Activated CD4-positive, alpha-beta memory T cell treated with anti-CD3 and anti-CD28 coated beads, Interleukin-2, amount 10 ng/mL, durations not matched to agents 7 days and 5 days (primary cell): ENCODE measurements around the gene UCHL5. TPM values are rescaled to one million over a fixed set of nuclear protein-coding genes. Genes with fewer than 3 reads are reported as not detected.

ENCODE experiments used
- CTCF ChIA-PET: fragments of 350-600 bp; sonication (Branson Sonifier 250); formaldehyde crosslinking; loops from one replicate; lab custom pipeline; 2021; ENCODE audit warnings: antibody characterized with exemption, inconsistent platforms; lab: Charles Lee
- POLR2A ChIA-PET: fragments of 350-600 bp; sonication (Branson Sonifier 250); formaldehyde crosslinking; loops from one replicate; lab custom pipeline; 2021; ENCODE audit warnings: antibody characterized with exemption; lab: Charles Lee
- DNase-seq: peaks from one replicate; pipeline ENCODE4 v3.0.0-alpha.2; 2020
- H3K27ac Mint-ChIP-seq: one replicate; pipeline ENCODE4 v1.8.0; 2021; ENCODE audit warnings: mild to moderate bottlenecking, mixed read lengths
- H3K27me3 Mint-ChIP-seq: one replicate; pipeline ENCODE4 v1.8.0; 2021; ENCODE audit warnings: mixed read lengths
- H3K36me3 Mint-ChIP-seq: one replicate; pipeline ENCODE4 v1.8.0; 2021; ENCODE audit warnings: low read depth, mixed read lengths
- H3K4me1 Mint-ChIP-seq: one replicate; pipeline ENCODE4 v1.8.0; 2021; ENCODE audit warnings: mixed read lengths
- H3K4me3 Mint-ChIP-seq: one replicate; pipeline ENCODE4 v1.8.0; 2021; ENCODE audit warnings: mild to moderate bottlenecking, mixed read lengths
- H3K9me3 Mint-ChIP-seq: one replicate; pipeline ENCODE4 v1.8.0; 2021; ENCODE audit warnings: mixed read lengths
- total RNA-seq, 2 experiments: library from RNA; stranded (reverse); gene quantifications; one replicate each; pipeline ENCODE4 v1.2.3, GENCODE V29; 2021

The UCHL5 gene
- total RNA-seq, 2 experiments from 2014 or later: 44.8 to 45.4 TPM

DNA sequence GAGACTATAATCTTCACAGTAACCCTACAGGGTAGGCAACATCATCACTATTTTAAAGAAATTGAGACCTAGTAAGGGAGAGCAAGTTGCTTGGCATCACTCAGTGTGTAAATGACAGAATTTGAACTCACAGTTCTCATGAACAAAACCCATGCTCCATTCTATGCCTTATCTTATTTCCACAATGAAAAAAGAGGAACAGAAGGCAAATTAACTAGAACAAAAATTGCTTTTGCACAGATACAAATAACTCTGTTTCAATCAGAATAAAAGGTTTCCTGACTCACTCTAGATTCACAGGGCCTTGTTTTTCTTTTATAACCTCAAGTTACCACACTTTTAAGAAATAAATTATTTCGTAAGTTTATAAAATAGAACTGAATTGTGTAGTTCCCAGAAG, 90.1 kb downstream of the UCHL5 start:
- H3K27me3 Mint-ChIP-seq: no peaks in the 10 kb centered on the region
- ChIA-PET POLR2A (no interaction called here), CTCF (no interaction called here)
- no peaks in the 10 kb centered on the region for H3K36me3 Mint-ChIP-seq
- no peaks in the 10 kb centered on the region for H3K4me1 Mint-ChIP-seq
- no peak overlapping the region for H3K27ac Mint-ChIP-seq
- no peak overlapping the region for H3K4me3 Mint-ChIP-seq
- H3K9me3 Mint-ChIP-seq: peaks cover 2% of the 10 kb centered on the region
- no peak for DNase-seq

DNA sequence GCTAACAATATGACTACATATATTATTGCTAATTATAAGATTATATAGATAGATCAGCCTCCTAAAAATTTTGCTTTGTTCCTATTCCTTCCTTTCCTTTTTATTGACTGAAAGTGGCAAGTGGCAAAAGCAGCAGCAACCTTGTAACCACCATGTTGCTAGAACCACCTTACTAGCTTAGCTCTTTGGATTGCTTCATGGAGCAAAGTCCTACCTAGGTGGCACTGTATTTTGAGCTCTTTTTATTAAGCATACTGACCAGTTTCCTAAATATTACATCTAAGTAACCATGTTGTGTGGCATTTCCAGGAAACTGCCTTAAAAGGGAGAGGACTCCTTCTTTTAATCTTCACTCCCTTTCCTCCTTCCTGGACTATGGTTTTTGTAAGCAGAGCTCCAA, 90.8 kb downstream of the UCHL5 start:
- ChIA-PET POLR2A (no interaction called here), CTCF (interaction anchor here (1.0 kb wide), 1 partner anchor 642 kb away, joined by 3 read pairs; no protein-coding TSS in a partner anchor)
- H3K36me3 Mint-ChIP-seq: no peaks in the 10 kb centered on the region
- no peak for DNase-seq
- H3K4me3 Mint-ChIP-seq: no peak overlapping the region
- H3K9me3 Mint-ChIP-seq: peaks cover 2% of the 10 kb centered on the region
- H3K27ac Mint-ChIP-seq: no peak overlapping the region
- no peaks in the 10 kb centered on the region for H3K4me1 Mint-ChIP-seq
- H3K27me3 Mint-ChIP-seq: no peaks in the 10 kb centered on the region

DNA sequence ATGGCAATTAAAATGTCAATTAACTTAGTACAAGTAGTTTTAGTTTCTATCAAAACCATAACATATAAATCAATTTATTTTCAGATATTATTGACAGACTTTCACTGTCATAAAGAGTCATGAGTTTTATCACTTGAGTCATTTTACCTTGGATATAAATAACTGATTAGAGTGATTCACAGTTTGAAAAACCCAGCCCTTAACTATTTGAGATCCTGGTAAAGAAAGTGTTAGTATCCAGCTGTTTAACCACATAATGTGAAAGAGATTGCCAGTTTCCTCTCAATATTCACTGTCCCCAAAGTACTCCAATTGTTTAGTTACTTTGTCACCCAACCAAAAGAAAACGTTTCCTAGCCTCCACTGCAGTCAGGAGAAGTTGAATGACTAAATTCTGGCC, 91.3 kb downstream of the UCHL5 start:
- H3K27ac Mint-ChIP-seq: no peak overlapping the region
- ChIA-PET POLR2A (no interaction called here), CTCF (interaction anchor here (1.0 kb wide), 1 partner anchor 641 kb away, joined by 3 read pairs; no protein-coding TSS in a partner anchor)
- peaks cover 2% of the 10 kb centered on the region for H3K9me3 Mint-ChIP-seq
- no peaks in the 10 kb centered on the region for H3K36me3 Mint-ChIP-seq
- H3K4me1 Mint-ChIP-seq: peaks cover under 1% of the 10 kb centered on the region
- DNase-seq: no peak
- H3K27me3 Mint-ChIP-seq: no peaks in the 10 kb centered on the region
- no peak overlapping the region for H3K4me3 Mint-ChIP-seq

DNA sequence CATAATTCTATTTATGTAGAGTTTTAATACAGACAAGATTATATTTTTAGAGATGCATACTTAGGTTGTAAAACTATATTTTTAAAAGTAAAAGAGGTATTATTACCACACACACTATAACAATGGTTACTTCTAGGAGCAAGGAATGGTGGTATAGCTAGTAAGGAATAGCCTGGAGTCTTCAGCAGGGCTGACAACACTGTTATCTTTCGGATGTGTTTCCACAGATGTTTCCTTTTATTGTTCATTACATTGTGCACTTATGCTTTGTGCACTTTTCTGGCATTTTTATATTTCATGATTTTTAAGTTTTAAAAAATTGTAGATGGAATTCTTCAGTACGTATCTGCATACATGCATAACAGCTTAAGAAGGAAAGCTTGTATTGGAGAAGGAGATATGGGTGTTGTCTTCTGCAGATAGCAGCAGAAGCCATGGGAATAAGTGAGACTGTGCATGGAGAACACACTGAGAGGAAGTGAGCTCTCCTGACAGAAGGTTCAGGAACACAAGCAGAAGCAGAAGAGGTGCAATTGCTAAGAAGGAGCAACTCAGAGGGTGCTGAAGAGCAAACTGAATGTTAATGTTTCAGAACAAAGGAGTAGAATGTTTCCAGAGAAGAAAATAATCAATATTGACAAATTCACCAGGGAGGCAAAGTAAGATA, 91.8 kb downstream of the UCHL5 start:
- no peak for DNase-seq
- peaks cover 2% of the 10 kb centered on the region for H3K9me3 Mint-ChIP-seq
- CTCF ChIA-PET: no interaction called here
- H3K4me3 Mint-ChIP-seq: no peak overlapping the region
- no peak overlapping the region for H3K27ac Mint-ChIP-seq
- POLR2A ChIA-PET: no interaction called here
- H3K36me3 Mint-ChIP-seq: no peaks in the 10 kb centered on the region
- peaks cover 3% of the 10 kb centered on the region for H3K4me1 Mint-ChIP-seq
- no peaks in the 10 kb centered on the region for H3K27me3 Mint-ChIP-seq

DNA sequence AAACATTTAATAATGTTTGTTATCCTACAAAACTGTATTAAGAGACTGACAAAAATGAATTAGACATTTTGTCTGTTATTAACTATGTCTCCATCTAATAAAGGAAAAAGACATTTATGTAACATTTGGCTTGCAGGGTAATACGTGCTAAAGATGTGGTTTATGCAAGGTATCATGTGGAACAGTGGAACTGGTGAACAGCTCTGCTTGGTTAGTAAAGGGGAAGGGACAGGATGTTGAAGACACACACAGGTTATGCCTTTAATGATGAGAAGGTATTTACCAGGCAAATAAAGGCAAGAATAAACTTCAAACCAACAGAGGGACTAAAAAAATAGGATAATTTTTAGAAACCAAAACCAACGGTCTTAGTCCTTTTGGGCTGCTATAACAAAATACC, 93.1 kb downstream of the UCHL5 start:
- Mint-ChIP-seq H3K4me3 (no peak overlapping the region), H3K4me1 (peaks cover 3% of the 10 kb centered on the region), H3K36me3 (no peaks in the 10 kb centered on the region), H3K9me3 (peaks cover 2% of the 10 kb centered on the region), H3K27me3 (no peaks in the 10 kb centered on the region), H3K27ac (no peak overlapping the region)
- ChIA-PET CTCF (no interaction called here), POLR2A (interaction anchor here (0.6 kb wide), 1 partner anchor 40 kb away, joined by 3 read pairs; no protein-coding TSS in a partner anchor)
- DNase-seq: no peak

DNA sequence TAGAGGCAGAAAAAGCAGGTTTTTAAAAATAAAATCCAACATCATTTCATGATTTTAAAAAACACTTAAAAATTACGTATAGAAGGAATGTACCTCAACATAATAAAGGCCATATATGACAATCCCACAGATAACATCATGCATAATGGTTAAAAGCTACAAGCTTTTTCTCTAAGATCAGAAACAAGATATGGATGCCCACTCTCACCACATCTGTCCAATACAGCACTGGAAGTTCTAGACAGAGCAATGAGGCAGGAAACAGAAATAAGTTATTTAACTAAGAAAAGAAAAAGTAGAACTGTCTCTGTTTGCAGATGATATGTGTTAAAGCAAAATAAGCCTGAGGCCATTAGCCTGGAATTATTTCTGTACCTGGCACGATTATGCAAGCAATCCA, 96.3 kb downstream of the UCHL5 start:
- Mint-ChIP-seq H3K9me3 (peaks cover 2% of the 10 kb centered on the region), H3K4me1 (peaks cover 7% of the 10 kb centered on the region), H3K4me3 (no peak overlapping the region), H3K27me3 (no peaks in the 10 kb centered on the region), H3K36me3 (no peaks in the 10 kb centered on the region), H3K27ac (no peak overlapping the region)
- ChIA-PET POLR2A (no interaction called here), CTCF (interaction anchor here (0.7 kb wide), 1 partner anchor 152 kb away, joined by 4 read pairs; no protein-coding TSS in a partner anchor)
- DNase-seq: no peak

Other genes with a start within 250 kb of the UCHL5 start
- gene RO60, start 252 bp upstream of the UCHL5 start, total RNA-seq: 10 to 100 TPM; 64.4 to 67.5 TPM
- gene GLRX2, start 46.1 kb upstream of the UCHL5 start, total RNA-seq: 10 to 100 TPM; 16.1 to 18.0 TPM
- gene CDC73, start 62.7 kb upstream of the UCHL5 start, total RNA-seq: 10 to 100 TPM; 62.0 to 64.9 TPM
- gene B3GALT2, start 127.3 kb upstream of the UCHL5 start, total RNA-seq: 1 to 10 TPM; 4.1 to 4.3 TPM